Muscle layer of duodenum (tissue), 2 donors: Measurements from ENCODE around the gene ZNF621.
"Not testable (repeated sequence)": the region's sequence is repeated elsewhere in the genome, so short reads cannot be mapped to it uniquely, and the experiment has no call there.

Experiments used
- H3K27ac ChIP-seq: one replicate; pipeline ENCODE4 v1.7.0; 2013; ENCODE audit warnings: mild to moderate bottlenecking, low read length
- H3K27me3 ChIP-seq: one replicate; pipeline ENCODE4 v1.7.0; 2013; ENCODE audit warnings: low read depth, mild to moderate bottlenecking, control low read depth, low read length
- H3K36me3 ChIP-seq, 2 donors: one replicate each; pipeline ENCODE4 v1.7.0; 2013; ENCODE audit warnings: low read length in 2 of 2, control low read depth in 1 of 2, mild to moderate bottlenecking in 1 of 2; ENCODE audit not compliant: insufficient read depth in 2 of 2, control insufficient read depth in 1 of 2
- H3K4me1 ChIP-seq, 2 donors: one replicate each; pipeline ENCODE4 v1.7.0; 2013; ENCODE audit warnings: low read length in 2 of 2, mild to moderate bottlenecking in 2 of 2, control low read depth in 1 of 2, moderate library complexity in 1 of 2; ENCODE audit not compliant: insufficient read depth in 2 of 2, control insufficient read depth in 1 of 2
- H3K4me3 ChIP-seq, 2 donors: one replicate each; pipeline ENCODE4 v1.7.0; 2013; ENCODE audit warnings: low read length in 2 of 2, low read depth in 1 of 2, mild to moderate bottlenecking in 1 of 2
- H3K9me3 ChIP-seq, 2 donors: one replicate each; pipeline ENCODE4 v1.7.0; 2013; ENCODE audit warnings: low read length in 2 of 2, control low read depth in 1 of 2, mild to moderate bottlenecking in 1 of 2; ENCODE audit not compliant: control insufficient read depth in 1 of 2
- donor health status: healthy.

The ZNF621 gene

GRCh38 chr3:40546816-40547215, 22.1 kb downstream of the ZNF621 start:
- no peaks in the 10 kb centered on the region for H3K4me1 ChIP-seq
- no peak overlapping the region for H3K27ac ChIP-seq
- H3K27me3 ChIP-seq, result no peaks in the 10 kb centered on the region
- no peak overlapping the region for H3K4me3 ChIP-seq
- no peaks in the 10 kb centered on the region for H3K9me3 ChIP-seq
- H3K36me3 ChIP-seq, result no peaks in the 10 kb centered on the region

- Histone ChIP-seq H3K9me3 (no peaks in the 10 kb centered on the region), H3K27ac (no peak overlapping the region), H3K4me3 (no peak overlapping the region), H3K36me3 (no peaks in the 10 kb centered on the region), H3K4me1 (no peaks in the 10 kb centered on the region), H3K27me3 (no peaks in the 10 kb centered on the region)
These were observed 25.4 kb downstream of the ZNF621 start for GRCh38 chr3:40550167-40550566.

- Histone ChIP-seq H3K9me3 (no peaks in the 10 kb centered on the region), H3K27me3 (no peaks in the 10 kb centered on the region), H3K4me1 (no peaks in the 10 kb centered on the region), H3K36me3 (no peaks in the 10 kb centered on the region), H3K4me3 (no peak overlapping the region), H3K27ac (no peak overlapping the region)
These were observed 32.9 kb downstream of the ZNF621 start for GRCh38 chr3:40557575-40558161.

- H3K36me3 ChIP-seq, H3K9me3 ChIP-seq, H3K4me3 ChIP-seq, H3K4me1 ChIP-seq, H3K27me3 ChIP-seq, H3K27ac ChIP-seq: not testable (repeated sequence)
These were observed 37.7 kb downstream of the ZNF621 start for GRCh38 chr3:40562482-40562881.

- not testable (repeated sequence) for H3K4me3 ChIP-seq, H3K27me3 ChIP-seq, H3K27ac ChIP-seq, H3K4me1 ChIP-seq, H3K9me3 ChIP-seq, H3K36me3 ChIP-seq
These were observed 40.9 kb downstream of the ZNF621 start for GRCh38 chr3:40565629-40566028.

GRCh38 chr3:40566694-40567093, 41.9 kb downstream of the ZNF621 start:
- H3K4me3 ChIP-seq, result no peak overlapping the region
- no peak overlapping the region for H3K27ac ChIP-seq
- no peaks in the 10 kb centered on the region for H3K9me3 ChIP-seq
- no peaks in the 10 kb centered on the region for H3K4me1 ChIP-seq
- no peaks in the 10 kb centered on the region for H3K36me3 ChIP-seq
- no peaks in the 10 kb centered on the region for H3K27me3 ChIP-seq

- Histone ChIP-seq H3K27me3 (no peaks in the 10 kb centered on the region), H3K27ac (no peak overlapping the region), H3K9me3 (no peaks in the 10 kb centered on the region), H3K4me1 (no peaks in the 10 kb centered on the region), H3K36me3 (no peaks in the 10 kb centered on the region), H3K4me3 (no peak overlapping the region)
These were observed 47.8 kb downstream of the ZNF621 start for GRCh38 chr3:40572588-40572987.

GRCh38 chr3:40574050-40574449, 49.3 kb downstream of the ZNF621 start:
- Histone ChIP-seq H3K4me1 (no peaks in the 10 kb centered on the region), H3K36me3 (no peaks in the 10 kb centered on the region), H3K4me3 (no peak overlapping the region), H3K27ac (no peak overlapping the region), H3K9me3 (no peaks in the 10 kb centered on the region), H3K27me3 (no peaks in the 10 kb centered on the region)

GRCh38 chr3:40574661-40575060, 49.9 kb downstream of the ZNF621 start:
- no peaks in the 10 kb centered on the region for H3K4me1 ChIP-seq
- H3K36me3 ChIP-seq, result no peaks in the 10 kb centered on the region
- no peaks in the 10 kb centered on the region for H3K27me3 ChIP-seq
- H3K4me3 ChIP-seq, result no peak overlapping the region
- no peaks in the 10 kb centered on the region for H3K9me3 ChIP-seq
- no peak overlapping the region for H3K27ac ChIP-seq

- Histone ChIP-seq H3K27ac (no peak overlapping the region), H3K4me1 (no peaks in the 10 kb centered on the region), H3K36me3 (no peaks in the 10 kb centered on the region), H3K27me3 (no peaks in the 10 kb centered on the region), H3K4me3 (no peak overlapping the region), H3K9me3 (no peaks in the 10 kb centered on the region)
These were observed 51.6 kb downstream of the ZNF621 start for GRCh38 chr3:40576396-40576795.

GRCh38 chr3:40580494-40581091, 55.8 kb downstream of the ZNF621 start:
- peaks cover 0 to 7% of the 10 kb centered on the region in 2 donors for H3K4me1 ChIP-seq
- H3K36me3 ChIP-seq, result no peaks in the 10 kb centered on the region
- no peaks in the 10 kb centered on the region for H3K9me3 ChIP-seq
- no peak overlapping the region for H3K4me3 ChIP-seq
- H3K27me3 ChIP-seq, result no peaks in the 10 kb centered on the region
- no peak overlapping the region for H3K27ac ChIP-seq

GRCh38 chr3:40581166-40581565, 56.4 kb downstream of the ZNF621 start:
- no peak overlapping the region for H3K4me3 ChIP-seq
- peaks cover 0 to 7% of the 10 kb centered on the region in 2 donors for H3K4me1 ChIP-seq
- H3K27me3 ChIP-seq, result no peaks in the 10 kb centered on the region
- no peak overlapping the region for H3K27ac ChIP-seq
- H3K36me3 ChIP-seq, result no peaks in the 10 kb centered on the region
- H3K9me3 ChIP-seq, result no peaks in the 10 kb centered on the region
